WTC11 (cell line): ENCODE data around the gene CNGA2. TPM values are rescaled to one million over a fixed set of nuclear protein-coding genes. Genes with fewer than 3 reads are reported as not detected.

Experiments used
- ATAC-seq: fragments of 200-7000 bp; cut with Tn5 transposase; 2 replicates; pipeline ENCODE4 v1.10.0; 2021; ENCODE audit warnings: mild to moderate bottlenecking, moderate library complexity
- CTCF ChIA-PET: fragments of 300-600 bp; sonication (Branson Sonifier 250); formaldehyde crosslinking; loops from one replicate; lab custom pipeline; 2021; ENCODE audit warnings: antibody characterized with exemption; lab: Charles Lee
- POLR2A ChIA-PET: fragments of 350-600 bp; sonication (Branson Sonifier 250); formaldehyde crosslinking; loops from one replicate; lab custom pipeline; 2021; ENCODE audit warnings: antibody characterized with exemption; lab: Charles Lee
- DNase-seq: peaks from one replicate; pipeline ENCODE4 v3.0.0; 2021; ENCODE audit warnings: low spot score
- H3K27ac Mint-ChIP-seq: 2 replicates; pipeline ENCODE4 v1.8.0; 2021; ENCODE audit warnings: mixed read lengths
- H3K27me3 Mint-ChIP-seq: 2 replicates; pipeline ENCODE4 v1.8.0; 2021; ENCODE audit warnings: low read depth, mild to moderate bottlenecking, moderate library complexity, mixed read lengths
- H3K36me3 Mint-ChIP-seq: 2 replicates; pipeline ENCODE4 v1.8.0; 2021; ENCODE audit warnings: mixed read lengths
- H3K4me1 Mint-ChIP-seq: 2 replicates; pipeline ENCODE4 v1.8.0; 2022; ENCODE audit warnings: mixed read lengths
- H3K4me3 Mint-ChIP-seq: 2 replicates; pipeline ENCODE4 v1.8.0; 2021; ENCODE audit warnings: mild to moderate bottlenecking, moderate library complexity, mixed read lengths
- H3K9me3 Mint-ChIP-seq: 2 replicates; pipeline ENCODE4 v1.8.0; 2021; ENCODE audit warnings: mixed read lengths
- CTCF ChIP-seq: fragments of 200-600 bp; IDR thresholded peaks from 2 replicates; pipeline ENCODE4 v1.8.0; 2022; ENCODE audit warnings: antibody characterized with exemption
- ETV6 ChIP-seq: sonication (generic); formaldehyde crosslinking; IDR thresholded peaks from 2 replicates; pipeline ENCODE4 v1.8.1; 2022; ENCODE audit warnings: mild to moderate bottlenecking, missing genetic modification reagents
- GRHL2 ChIP-seq: fragments of 250-450 bp; sonication (Bioruptor Pico); IDR thresholded peaks from 2 replicates; pipeline ENCODE4 v1.8.0; 2022; ENCODE audit warnings: mild to moderate bottlenecking, moderate library complexity; ENCODE audit not compliant: insufficient replicate concordance, severe bottlenecking
- IRF1 ChIP-seq: sonication (generic); formaldehyde crosslinking; IDR thresholded peaks from 2 replicates; pipeline ENCODE4 v1.8.0; 2023; ENCODE audit warnings: missing genetic modification reagents
- JUN ChIP-seq: sonication (generic); formaldehyde crosslinking; IDR thresholded peaks from 2 replicates; pipeline ENCODE4 v1.8.0; 2023; ENCODE audit warnings: mild to moderate bottlenecking, missing genetic modification reagents
- MXD4 ChIP-seq: fragments of 250-450 bp; sonication (Bioruptor Pico); IDR thresholded peaks from 2 replicates; pipeline ENCODE4 v1.8.0; 2021; ENCODE audit warnings: mild to moderate bottlenecking, moderate library complexity, borderline replicate concordance
- NFATC4 ChIP-seq: fragments of 250-450 bp; sonication (Bioruptor Pico); IDR thresholded peaks from 2 replicates; pipeline ENCODE4 v1.9.0; 2021; ENCODE audit warnings: mild to moderate bottlenecking
- NR3C1 ChIP-seq: sonication (generic); formaldehyde crosslinking; conservative IDR thresholded peaks from 2 replicates; pipeline ENCODE4 v1.8.1; 2023; ENCODE audit warnings: low read depth, mild to moderate bottlenecking, missing genetic modification reagents
- PREB ChIP-seq: sonication (generic); formaldehyde crosslinking; IDR thresholded peaks from 2 replicates; pipeline ENCODE4 v1.8.1; 2022; ENCODE audit warnings: mild to moderate bottlenecking, missing genetic modification reagents, moderate library complexity, borderline replicate concordance
- SOX15 ChIP-seq: fragments of 250-450 bp; sonication (Bioruptor Pico); IDR thresholded peaks from 2 replicates; pipeline ENCODE4 v1.9.0; 2021; ENCODE audit warnings: mild to moderate bottlenecking
- ZNF121 ChIP-seq: sonication (generic); formaldehyde crosslinking; IDR thresholded peaks from 2 replicates; pipeline ENCODE4 v1.8.0; 2023; ENCODE audit warnings: missing genetic modification reagents
- ZNF512 ChIP-seq: sonication (generic); formaldehyde crosslinking; IDR thresholded peaks from 2 replicates; pipeline ENCODE4 v1.8.1; 2022; ENCODE audit warnings: missing genetic modification reagents, borderline replicate concordance
- ZNF532 ChIP-seq: fragments of 250-450 bp; sonication (Bioruptor Pico); IDR thresholded peaks from 2 replicates; pipeline ENCODE4 v1.9.0; 2021; ENCODE audit warnings: mild to moderate bottlenecking, borderline replicate concordance
- ZNF671 ChIP-seq: fragments of 250-450 bp; sonication (Bioruptor Pico); IDR thresholded peaks from 2 replicates; pipeline ENCODE4 v1.8.0; 2021; ENCODE audit warnings: mild to moderate bottlenecking
- total RNA-seq: library from RNA; stranded (reverse); gene quantifications from 3 replicates; pipeline ENCODE4 v1.2.3, GENCODE V29; 2021

The CNGA2 gene
- total RNA-seq, 1 experiment from 2014 or later, result not detected

GRCh38 chrX:151759041-151759708 is 24.6 kb downstream of the CNGA2 start (continued):
- no peak for TF ChIP-seq PREB (CRISPR knock-in tag)
- TF ChIP-seq ETV6 (CRISPR knock-in tag), result no peak
- no peak for TF ChIP-seq NR3C1
- TF ChIP-seq ZNF121 (CRISPR knock-in tag), result no peak
- no peak for TF ChIP-seq ZNF671 (CRISPR knock-in tag)
- no peak for TF ChIP-seq JUN
- TF ChIP-seq, all 79 proteins: peak for 0

- no peak overlapping the region for H3K4me3 Mint-ChIP-seq
- TF ChIP-seq MXD4 (no peak), ZNF512 (CRISPR knock-in tag) (peak; percentile 79; the same call in 1 of the 2 replicates), GRHL2 (CRISPR knock-in tag) (no peak), SOX15 (CRISPR knock-in tag) (no peak), IRF1 (CRISPR knock-in tag) (no peak), NFATC4 (no peak)
- ChIA-PET CTCF (interaction anchor here (0.7 to 1.1 kb wide), 2 partner anchors 14 to 878 kb away, joined by 3 read pairs; no protein-coding TSS in a partner anchor), POLR2A (no interaction called here)
- no peak for DNase-seq
- H3K27ac Mint-ChIP-seq, result no peak overlapping the region
- no peak for ATAC-seq
- H3K27me3 Mint-ChIP-seq, result no peaks in the 10 kb centered on the region
- H3K4me1 Mint-ChIP-seq, result no peaks in the 10 kb centered on the region
- H3K9me3 Mint-ChIP-seq, result no peaks in the 10 kb centered on the region
- H3K36me3 Mint-ChIP-seq, result no peaks in the 10 kb centered on the region
Measured at GRCh38 chrX:151762802-151763201, 28.3 kb downstream of the CNGA2 start.

- POLR2A ChIA-PET, result no interaction called here
- CTCF ChIA-PET, result interaction anchor here (1.5 kb wide), 1 partner anchor 10 kb away, joined by 5 read pairs; no protein-coding TSS in a partner anchor
- Mint-ChIP-seq H3K36me3 (no peaks in the 10 kb centered on the region), H3K4me3 (no peak overlapping the region), H3K27ac (no peak overlapping the region), H3K27me3 (no peaks in the 10 kb centered on the region), H3K9me3 (peaks cover 2% of the 10 kb centered on the region; the same call in 1 of the 2 replicates), H3K4me1 (no peaks in the 10 kb centered on the region)
- no peak for ATAC-seq
- TF ChIP-seq ZNF532 (CRISPR knock-in tag) (no peak), CTCF (no peak)
- no peak for DNase-seq
Measured at GRCh38 chrX:151763711-151764110, 29.2 kb downstream of the CNGA2 start.
